Stimulated activated CD8-positive, alpha-beta memory T cell treated with anti-CD3 and anti-CD28 coated beads, Interleukin-4, amount 100 ng/mL, for 4 hours (primary cell): ENCODE results near the gene RPL11.
"Not testable (repeated sequence)": the region's sequence is repeated elsewhere in the genome, so short reads cannot be mapped to it uniquely, and the experiment has no call there.

Source experiments
- DNase-seq, 2 donors: peaks; one replicate each; pipeline ENCODE4 v3.0.0-alpha.2; 2020; ENCODE audit warnings: low read depth in 2 of 2, low spot score in 1 of 2

The RPL11 gene

DNA sequence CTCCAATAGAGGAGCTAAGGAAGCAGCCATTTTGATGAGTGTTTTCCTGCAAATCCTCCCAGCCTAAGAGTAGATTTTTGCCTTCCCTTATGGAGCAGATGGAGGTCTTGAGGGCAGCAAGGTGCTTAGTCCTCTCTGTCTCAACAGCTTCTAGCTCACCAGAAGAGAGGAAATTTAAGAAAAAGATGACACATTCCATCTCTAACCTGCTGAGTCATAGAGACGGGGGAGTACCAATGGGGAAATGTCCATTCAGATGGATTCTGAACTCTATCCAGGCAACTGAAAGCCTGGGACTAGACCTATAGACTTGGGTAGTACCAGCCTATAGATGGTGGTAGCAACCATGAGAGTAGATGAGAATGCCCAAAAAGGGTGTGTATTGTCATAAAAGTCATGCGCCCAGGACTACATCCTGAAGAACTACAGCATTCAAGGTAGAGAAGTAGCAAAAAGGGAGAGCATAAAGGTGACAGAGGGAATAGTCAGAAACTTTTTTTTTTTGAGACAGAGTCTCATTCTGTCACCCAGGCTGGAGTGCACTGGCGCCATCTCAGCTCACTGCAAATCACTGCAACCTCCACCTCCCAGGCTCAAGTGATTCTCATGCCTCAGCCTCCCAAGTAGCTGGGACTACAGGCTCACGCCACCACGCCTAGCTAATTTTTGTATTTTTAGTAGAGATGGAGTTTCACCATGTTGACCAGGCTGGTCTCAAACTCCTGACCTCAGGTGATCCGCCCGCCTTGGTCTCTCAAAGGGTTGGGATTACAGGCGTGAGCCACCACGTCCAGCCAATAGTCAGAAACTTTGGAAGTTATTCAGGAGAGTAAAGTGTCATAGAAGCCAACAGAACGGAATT is 41.0 kb downstream of the RPL11 start:
- no peak for DNase-seq

DNA sequence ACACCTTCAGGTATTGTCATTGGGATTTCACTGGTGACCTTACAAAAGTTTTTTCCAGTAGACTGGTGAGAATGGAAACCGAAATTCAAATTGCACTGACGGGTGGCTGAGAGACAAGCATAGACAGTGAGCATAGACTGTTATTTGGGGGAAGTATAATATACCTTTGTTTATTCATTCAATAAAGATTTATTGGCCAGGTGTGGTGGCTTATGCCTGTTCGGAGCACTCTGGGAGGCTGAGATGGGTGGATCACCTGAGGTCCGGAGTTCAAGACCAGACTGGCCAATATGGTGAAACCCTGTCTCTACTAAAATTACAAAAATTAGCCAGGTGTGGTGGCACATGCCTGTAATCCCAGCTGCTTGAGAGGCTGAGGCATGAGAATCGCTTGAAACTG is 41.7 kb downstream of the RPL11 start:
- not testable (repeated sequence) for DNase-seq

DNA sequence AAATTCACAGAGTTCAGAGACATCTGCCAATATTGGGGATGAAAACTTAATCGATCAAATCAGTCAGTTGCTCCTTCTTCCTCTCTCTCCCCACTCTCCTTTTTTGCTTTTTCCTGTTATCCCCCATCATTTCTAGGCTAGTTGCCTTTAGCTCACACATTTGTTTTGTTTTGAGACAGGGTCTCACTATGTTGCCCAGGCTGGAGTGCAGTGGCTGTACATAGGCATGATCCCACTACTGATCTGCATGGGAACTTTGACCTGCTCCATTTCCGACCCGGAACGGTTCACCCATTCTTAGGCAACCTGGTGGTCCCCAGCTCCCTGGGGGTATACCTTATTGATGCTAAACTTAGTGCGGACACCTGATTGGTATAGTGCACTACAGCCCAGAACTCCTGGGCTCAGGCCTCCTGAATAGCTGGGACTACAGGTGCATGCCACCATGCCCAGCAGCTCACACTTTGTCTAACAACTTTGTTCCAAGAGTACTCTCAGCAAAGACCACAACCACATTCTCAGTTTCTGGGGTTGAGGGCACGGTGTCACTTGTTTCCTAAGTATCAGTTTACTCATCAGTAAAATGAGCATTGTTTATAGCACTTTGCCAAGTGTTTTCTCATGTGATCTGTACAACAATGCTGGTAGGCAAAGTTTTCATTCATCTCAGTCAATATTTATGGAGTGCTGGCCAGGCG is 45.0 kb downstream of the RPL11 start:
- no peak for DNase-seq

DNA sequence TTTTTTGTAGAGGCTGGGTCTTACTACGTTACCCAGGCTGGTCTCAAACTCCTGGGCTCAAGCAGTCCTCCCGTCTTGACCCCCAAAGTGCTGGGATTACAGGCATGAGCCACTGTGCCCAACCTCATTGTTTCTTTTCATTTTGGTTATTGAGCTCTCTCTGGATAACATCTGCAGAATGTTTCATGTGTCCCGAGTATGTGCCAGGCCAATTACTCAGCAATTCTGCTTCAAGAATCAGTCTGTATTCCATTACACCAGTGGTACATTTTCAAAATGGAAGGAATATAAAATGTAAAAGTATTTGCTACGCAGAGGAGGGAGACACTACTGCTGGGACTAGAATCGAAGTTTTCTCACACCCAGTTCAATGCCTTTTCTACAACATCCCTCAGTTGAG is 50.0 kb downstream of the RPL11 start:
- no peak for DNase-seq

DNA sequence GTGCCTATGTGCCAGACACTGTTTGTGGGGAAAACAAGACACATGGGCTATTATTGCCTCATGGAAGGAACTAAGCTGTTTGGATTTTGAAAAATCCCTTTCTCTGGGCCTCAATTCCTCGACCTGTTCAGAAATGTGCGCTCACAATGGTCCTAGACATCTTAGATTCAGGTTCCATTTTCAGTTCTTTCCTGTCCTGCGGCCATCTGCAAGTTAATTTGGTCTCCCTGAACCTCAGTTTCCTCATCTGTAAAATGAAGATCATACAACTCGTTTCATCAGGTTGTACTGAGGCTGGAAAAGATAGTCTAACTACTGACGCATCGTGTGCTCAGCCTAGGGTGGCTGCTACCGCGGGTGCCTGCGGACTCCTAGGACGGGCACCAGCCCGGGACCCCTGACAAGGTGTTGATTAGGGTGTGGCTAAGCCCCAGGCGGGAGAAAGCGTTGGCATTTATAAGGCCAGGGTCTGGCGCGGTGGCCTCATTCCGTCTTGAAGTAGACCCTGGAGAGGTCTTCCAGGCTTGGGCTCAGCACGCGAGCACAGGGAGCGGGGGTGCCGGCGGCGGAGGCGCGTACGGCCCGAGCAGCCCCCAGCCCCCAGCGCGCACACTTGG is 51.2 kb downstream of the RPL11 start:
- DNase-seq, result no peak

DNA sequence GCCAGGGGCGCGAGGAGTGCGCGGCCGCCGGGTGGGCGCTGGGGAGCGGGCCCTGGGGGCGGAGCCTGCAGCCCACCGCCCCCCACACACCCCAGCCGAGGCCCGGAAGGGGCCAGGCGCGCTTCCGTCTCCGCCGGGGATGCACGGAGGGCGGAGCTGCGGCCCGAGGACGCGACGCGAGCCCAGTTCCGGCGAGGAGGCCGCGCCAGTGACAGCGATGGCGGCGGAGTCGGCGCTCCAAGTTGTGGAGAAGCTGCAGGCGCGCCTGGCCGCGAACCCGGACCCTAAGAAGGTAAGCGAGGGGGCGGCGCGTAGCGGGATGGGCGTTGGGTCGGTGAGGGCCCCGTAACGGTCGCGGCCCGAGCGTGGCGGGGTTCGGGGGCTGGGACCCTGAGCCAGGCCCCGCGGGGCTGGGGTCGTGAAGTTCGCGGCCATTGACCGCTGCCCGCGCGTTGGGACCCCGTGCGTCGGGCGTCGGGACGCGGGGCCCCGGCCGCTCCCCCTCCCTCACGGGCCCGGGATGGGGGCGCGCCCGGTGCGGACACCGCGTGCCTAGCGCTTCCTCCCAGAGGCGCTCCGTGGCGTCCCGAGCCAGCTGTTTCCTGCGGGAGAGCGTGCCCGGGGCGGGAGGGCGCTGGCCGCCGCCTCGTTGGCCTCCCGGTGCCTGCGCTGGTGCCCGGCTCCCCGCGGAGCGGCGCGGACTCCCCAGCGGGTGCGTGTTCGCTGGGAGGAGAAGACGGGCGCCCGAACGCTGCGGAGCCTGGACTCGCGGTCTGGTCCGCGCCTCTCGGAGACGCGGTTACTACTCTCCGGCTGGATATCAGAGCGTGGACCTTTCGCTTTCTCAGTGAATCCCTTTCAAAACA is 51.9 kb downstream of the RPL11 start, which contains the start of gene ELOA:
TSS of gene ELOA (plus strand) at position 185 of the 866 bp plus-strand sequence. CDS start at position 218, 33 bp downstream.
- peak; percentile 37 to 57 for DNase-seq

DNA sequence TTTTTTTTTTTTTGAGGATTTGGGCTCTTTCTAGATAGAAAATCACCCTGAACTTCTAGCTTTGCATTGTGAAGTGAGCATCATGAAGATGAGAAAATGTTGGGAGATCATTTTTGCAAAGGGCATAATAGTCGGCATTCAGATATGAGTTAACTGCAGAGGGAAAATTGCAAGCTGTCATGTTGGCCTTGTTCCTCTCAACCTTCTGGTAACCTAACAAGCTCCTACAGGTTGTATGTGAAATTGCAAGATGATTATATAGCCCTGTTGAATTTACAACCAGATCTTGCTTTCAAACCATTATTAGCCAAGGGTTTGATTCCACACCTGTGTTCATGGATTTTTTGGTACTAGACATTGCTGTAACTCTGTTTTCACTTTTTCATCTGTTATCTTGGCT is 53.9 kb downstream of the RPL11 start:
- DNase-seq, result no peak
